Measurements from ENCODE around the gene DYNC1I2. TPM values are rescaled to one million over a fixed set of nuclear protein-coding genes. Genes with fewer than 3 reads are reported as not detected.

Gene DYNC1I2
- total RNA-seq, 1 experiment from 2014 or later: 72.8 TPM

DNA sequence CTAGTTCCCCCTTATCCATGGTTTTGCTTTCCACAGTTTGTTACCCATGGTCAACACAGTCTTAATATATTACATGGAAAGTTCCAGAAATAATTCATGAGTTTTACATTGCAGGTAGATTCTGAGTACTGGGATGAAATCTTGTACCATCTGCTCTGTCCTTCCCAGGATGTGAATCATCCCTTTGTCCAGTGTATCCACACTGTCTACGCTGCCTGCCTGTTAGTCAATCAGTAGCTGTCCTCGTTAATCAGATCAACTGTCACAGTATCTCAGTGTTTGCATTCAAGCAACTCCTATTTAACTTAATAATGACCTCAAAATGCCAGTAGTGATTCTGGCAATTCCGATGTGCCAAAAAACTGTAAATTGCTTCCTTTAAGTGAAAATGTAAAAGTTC is 76.3 kb downstream of the DYNC1I2 start:
- in situ Hi-C loops (cut with HindIII; ENCODE audit: low pct_unique_long_range_greater_than_20kb, low sequenced_read_pairs) (no loop called here), intact Hi-C loops (cut with micrococcal nuclease; ENCODE audit: unreplicated experiment) (no loop called here)
- Histone ChIP-seq H3K27me3 (ENCODE audit: control insufficient read depth, insufficient read depth, low read length) (no peaks in the 10 kb centered on the region), H3K4me1 (ENCODE audit: control insufficient read depth, insufficient read depth, low read length) (no peaks in the 10 kb centered on the region), H3K4me3 (ENCODE audit: low read depth in 2 of 2, low read length in 2 of 2) (no peak overlapping the region), H3K27ac (ENCODE audit: low read length) (no peak overlapping the region), H3K9me3 (ENCODE audit: control insufficient read depth, insufficient read depth, low read depth, low read length) (no peaks in the 10 kb centered on the region), H3K36me3 (ENCODE audit: control insufficient read depth, insufficient read depth, low read length) (no peaks in the 10 kb centered on the region)
- DNase-seq (ENCODE audit: low read depth, low spot score): no peak
- ATAC-seq: no peak
- BruUV-seq (replicated peaks): no TSS peak
- CTCF ChIA-PET: no interaction called here
- POLR2A ChIA-PET: no interaction called here
- TF ChIP-seq, protein P1, sequence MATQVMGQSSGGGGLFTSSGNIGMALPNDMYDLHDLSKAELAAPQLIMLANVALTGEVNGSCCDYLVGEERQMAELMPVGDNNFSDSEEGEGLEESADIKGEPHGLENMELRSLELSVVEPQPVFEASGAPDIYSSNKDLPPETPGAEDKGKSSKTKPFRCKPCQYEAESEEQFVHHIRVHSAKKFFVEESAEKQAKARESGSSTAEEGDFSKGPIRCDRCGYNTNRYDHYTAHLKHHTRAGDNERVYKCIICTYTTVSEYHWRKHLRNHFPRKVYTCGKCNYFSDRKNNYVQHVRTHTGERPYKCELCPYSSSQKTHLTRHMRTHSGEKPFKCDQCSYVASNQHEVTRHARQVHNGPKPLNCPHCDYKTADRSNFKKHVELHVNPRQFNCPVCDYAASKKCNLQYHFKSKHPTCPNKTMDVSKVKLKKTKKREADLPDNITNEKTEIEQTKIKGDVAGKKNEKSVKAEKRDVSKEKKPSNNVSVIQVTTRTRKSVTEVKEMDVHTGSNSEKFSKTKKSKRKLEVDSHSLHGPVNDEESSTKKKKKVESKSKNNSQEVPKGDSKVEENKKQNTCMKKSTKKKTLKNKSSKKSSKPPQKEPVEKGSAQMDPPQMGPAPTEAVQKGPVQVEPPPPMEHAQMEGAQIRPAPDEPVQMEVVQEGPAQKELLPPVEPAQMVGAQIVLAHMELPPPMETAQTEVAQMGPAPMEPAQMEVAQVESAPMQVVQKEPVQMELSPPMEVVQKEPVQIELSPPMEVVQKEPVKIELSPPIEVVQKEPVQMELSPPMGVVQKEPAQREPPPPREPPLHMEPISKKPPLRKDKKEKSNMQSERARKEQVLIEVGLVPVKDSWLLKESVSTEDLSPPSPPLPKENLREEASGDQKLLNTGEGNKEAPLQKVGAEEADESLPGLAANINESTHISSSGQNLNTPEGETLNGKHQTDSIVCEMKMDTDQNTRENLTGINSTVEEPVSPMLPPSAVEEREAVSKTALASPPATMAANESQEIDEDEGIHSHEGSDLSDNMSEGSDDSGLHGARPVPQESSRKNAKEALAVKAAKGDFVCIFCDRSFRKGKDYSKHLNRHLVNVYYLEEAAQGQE (IDR thresholded peaks at IDR 0.05; ENCODE audit: insufficient read depth in 1 of 2, low read depth in 2 of 2, low read length in 1 of 2): no peak
- TF ChIP-seq, protein P2, sequence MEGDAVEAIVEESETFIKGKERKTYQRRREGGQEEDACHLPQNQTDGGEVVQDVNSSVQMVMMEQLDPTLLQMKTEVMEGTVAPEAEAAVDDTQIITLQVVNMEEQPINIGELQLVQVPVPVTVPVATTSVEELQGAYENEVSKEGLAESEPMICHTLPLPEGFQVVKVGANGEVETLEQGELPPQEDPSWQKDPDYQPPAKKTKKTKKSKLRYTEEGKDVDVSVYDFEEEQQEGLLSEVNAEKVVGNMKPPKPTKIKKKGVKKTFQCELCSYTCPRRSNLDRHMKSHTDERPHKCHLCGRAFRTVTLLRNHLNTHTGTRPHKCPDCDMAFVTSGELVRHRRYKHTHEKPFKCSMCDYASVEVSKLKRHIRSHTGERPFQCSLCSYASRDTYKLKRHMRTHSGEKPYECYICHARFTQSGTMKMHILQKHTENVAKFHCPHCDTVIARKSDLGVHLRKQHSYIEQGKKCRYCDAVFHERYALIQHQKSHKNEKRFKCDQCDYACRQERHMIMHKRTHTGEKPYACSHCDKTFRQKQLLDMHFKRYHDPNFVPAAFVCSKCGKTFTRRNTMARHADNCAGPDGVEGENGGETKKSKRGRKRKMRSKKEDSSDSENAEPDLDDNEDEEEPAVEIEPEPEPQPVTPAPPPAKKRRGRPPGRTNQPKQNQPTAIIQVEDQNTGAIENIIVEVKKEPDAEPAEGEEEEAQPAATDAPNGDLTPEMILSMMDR (IDR thresholded peaks at IDR 0.05): no peak
- TF ChIP-seq POLR2AphosphoS5 (IDR thresholded peaks at IDR 0.05; ENCODE audit: low read depth, low read length) (no peak), TCF7L2 (IDR thresholded peaks at IDR 0.05; ENCODE audit: low read depth, low read length) (no peak), SIN3A (IDR thresholded peaks at IDR 0.05; ENCODE audit: borderline replicate concordance, insufficient read depth, low read depth, low read length) (no peak)

DNA sequence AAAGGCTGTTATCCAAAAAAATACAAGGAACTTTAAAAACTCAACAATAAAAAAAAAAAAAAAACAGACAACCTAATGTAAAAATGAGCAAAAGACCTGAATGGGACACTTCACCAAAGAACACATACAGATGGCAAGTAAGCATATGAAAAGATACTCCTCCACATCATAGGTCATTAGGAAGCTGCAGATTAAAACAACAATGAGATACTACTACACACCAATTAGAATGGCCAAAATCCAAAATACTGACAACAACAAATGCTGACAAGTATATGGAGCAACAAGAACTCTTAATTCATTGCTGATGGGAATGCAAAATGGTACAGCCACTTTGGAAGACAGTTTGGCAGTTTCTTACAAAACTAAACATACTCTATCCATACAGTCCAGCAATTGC is 84.2 kb downstream of the DYNC1I2 start:
- ATAC-seq (no peak), DNase-seq (ENCODE audit: low read depth, low spot score) (no peak)
- ChIA-PET POLR2A (no interaction called here), CTCF (no interaction called here)
- Histone ChIP-seq H3K36me3 (ENCODE audit: control insufficient read depth, insufficient read depth, low read length) (no peaks in the 10 kb centered on the region), H3K27me3 (ENCODE audit: control insufficient read depth, insufficient read depth, low read length) (no peaks in the 10 kb centered on the region), H3K27ac (ENCODE audit: low read length) (no peak overlapping the region), H3K4me1 (ENCODE audit: control insufficient read depth, insufficient read depth, low read length) (no peaks in the 10 kb centered on the region), H3K9me3 (ENCODE audit: control insufficient read depth, insufficient read depth, low read depth, low read length) (no peaks in the 10 kb centered on the region), H3K4me3 (ENCODE audit: low read depth in 2 of 2, low read length in 2 of 2) (no peak overlapping the region)
- no TSS peak for BruUV-seq (replicated peaks)
- TF ChIP-seq, protein P2 (IDR thresholded peaks at IDR 0.05): no peak
- no peak for TF ChIP-seq POLR2AphosphoS5 (IDR thresholded peaks at IDR 0.05; ENCODE audit: low read depth, low read length)
- TF ChIP-seq, protein P1 (IDR thresholded peaks at IDR 0.05; ENCODE audit: insufficient read depth in 1 of 2, low read depth in 2 of 2, low read length in 1 of 2): no peak
- intact Hi-C loops (cut with micrococcal nuclease; ENCODE audit: unreplicated experiment): no loop called here
- in situ Hi-C loops (cut with HindIII; ENCODE audit: low pct_unique_long_range_greater_than_20kb, low sequenced_read_pairs): no loop called here

Data from Panc1 (cell line).